Endothelial cell of hepatic sinusoid (primary cell): Measurements from ENCODE around the gene CAV1.

Source experiments
- in situ Hi-C: cut with HindIII; loops from 2 replicates; pipeline ENCODE4 v1.10.0; 2017; ENCODE audit warnings: low sequenced_read_pairs

The CAV1 gene

DNA sequence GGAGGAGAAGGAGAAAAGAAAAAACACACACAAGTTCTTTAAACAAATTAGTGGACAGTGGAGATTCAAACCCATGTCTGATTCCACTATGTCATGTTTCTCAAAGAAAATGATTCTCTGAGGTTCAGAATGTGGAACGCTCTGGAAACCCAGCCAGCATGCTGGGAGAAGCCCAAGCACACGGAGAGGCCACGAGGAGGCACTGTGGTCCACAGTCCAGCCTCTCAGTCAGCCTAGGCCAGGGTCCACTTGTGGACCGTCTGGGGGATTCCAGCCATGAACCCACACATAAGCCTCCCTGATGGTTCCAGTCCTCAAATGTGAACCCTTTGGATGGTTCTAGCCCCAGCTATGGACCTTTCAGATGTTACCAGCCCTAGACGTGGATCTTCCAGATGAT is 73.4 kb downstream of the CAV1 start:
- in situ Hi-C loops, result no loop called here

DNA sequence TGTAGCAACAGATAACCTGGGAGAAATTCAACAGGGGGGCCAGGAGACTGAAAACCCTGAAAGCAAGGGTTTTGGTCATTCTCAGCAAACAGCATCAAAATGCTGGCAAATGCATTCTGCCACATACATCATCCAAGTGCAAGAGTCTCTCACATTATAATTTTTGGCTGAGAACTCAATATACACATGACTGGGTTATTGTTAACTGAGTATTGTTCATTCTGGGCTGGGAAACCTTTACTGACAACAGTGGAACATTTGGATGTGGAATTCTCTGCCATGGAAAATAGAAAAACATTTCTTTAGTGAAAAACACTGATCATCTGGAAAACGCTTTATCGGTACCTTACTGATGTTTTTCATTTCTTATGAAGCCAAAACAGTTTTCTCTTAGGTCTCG is 74.0 kb downstream of the CAV1 start:
- in situ Hi-C loops, result no loop called here

DNA sequence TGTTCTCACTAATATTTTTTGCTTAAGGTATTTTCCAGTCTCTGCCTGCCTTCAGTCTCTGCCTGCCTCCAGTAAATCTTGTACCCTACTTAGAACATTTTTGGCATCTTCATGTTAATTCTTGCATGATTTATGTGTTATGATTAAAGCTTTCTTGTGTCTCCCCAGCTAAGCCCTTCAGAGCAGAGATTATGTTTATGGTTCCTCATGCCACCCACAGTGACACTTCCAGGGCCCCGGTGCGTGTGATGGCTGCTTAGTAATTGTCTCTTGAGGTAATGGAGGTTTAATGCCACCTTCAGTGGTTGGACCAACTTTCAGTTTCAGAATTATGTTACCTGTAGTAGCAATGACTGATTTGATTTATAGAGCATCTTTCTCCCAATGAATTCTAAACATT is 76.6 kb downstream of the CAV1 start:
- in situ Hi-C loops, result loop anchor here (5.0 kb wide), 1 partner anchor 61 kb away; no protein-coding TSS in a partner anchor

- in situ Hi-C loops, result no loop called here
Measured at GRCh38 chr7:116607299-116607698, 82.5 kb downstream of the CAV1 start.

DNA sequence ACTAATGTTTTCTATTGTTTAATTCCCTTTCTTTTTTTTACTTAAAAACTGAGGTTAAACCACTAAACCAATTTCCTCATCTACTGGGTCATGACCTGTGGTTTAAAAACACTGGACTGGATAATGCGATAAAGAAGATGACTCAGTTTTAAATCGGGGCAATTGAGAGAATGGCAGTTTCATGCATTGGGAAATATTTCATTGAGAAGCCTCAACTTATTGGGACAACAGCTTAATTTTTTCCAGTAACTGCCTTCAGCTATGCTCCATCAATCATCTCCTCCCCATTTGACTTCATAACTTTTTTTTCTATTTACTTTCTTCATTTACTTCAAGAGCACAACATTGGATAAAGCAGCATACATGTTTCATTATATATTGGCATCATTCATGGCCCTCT is 85.4 kb downstream of the CAV1 start:
- in situ Hi-C loops, result no loop called here

DNA sequence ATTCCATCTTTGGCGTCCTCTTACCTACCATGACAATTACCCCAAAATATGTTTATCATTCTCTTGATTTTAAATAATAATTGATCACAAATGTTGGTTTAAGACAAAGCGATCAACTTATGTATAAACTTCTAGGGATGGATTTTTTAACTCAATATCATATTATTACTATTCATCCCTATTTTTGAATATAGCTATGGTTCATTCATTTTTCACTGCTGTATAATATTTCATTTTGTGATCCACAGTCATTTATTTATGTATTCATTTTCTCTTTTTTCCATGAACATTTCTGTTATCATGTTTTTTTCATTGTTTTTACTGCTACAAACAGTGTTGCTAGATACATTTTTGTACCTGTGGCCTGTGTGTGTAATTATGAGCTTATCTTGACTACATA is 85.9 kb downstream of the CAV1 start:
- in situ Hi-C loops, result no loop called here
